Panc1 (cell line): ENCODE results near the gene MTF1. TPM values are rescaled to one million over a fixed set of nuclear protein-coding genes. Genes with fewer than 3 reads are reported as not detected.

Source experiments
- ATAC-seq: fragments of 200-7000 bp; cut with Tn5 transposase; 2 replicates; pipeline ENCODE4 v1.9.1; 2020; ENCODE audit warnings: mild to moderate bottlenecking, moderate library complexity
- BruUV-seq: library from RNA; stranded (reverse); fragments of 400-500 nt; replicated peaks from 2 replicates; lab custom pipeline; 2021; lab: Mats Ljungman, UMichigan
- CTCF ChIA-PET: fragments of 300-600 bp; sonication (Branson Sonifier 250); formaldehyde crosslinking; loops from one replicate; lab custom pipeline; 2022; ENCODE audit warnings: antibody characterized with exemption; lab: Charles Lee
- POLR2A ChIA-PET: fragments of 300-600 bp; sonication (Branson Sonifier 250); formaldehyde crosslinking; loops from one replicate; lab custom pipeline; 2022; ENCODE audit warnings: antibody characterized with exemption; lab: Charles Lee
- DNase-seq: peaks from one replicate; pipeline ENCODE4 v3.0.0-alpha.2; 2010; ENCODE audit warnings: low read depth, low spot score
- H3K27ac ChIP-seq: 2 replicates; pipeline ENCODE4 v1.5.1; 2011; ENCODE audit warnings: mild to moderate bottlenecking, low read length, inconsistent platforms
- H3K27me3 ChIP-seq: fragments of 200-500 bp; sonication (Bioruptor generic); 2 replicates; pipeline ENCODE4 v1.6.0; 2014; ENCODE audit warnings: low read length, inconsistent platforms; ENCODE audit not compliant: control insufficient read depth, insufficient read depth
- H3K36me3 ChIP-seq: fragments of 200-500 bp; sonication (Bioruptor generic); 2 replicates; pipeline ENCODE4 v1.5.1; 2014; ENCODE audit warnings: inconsistent platforms, mild to moderate bottlenecking, low read length, moderate library complexity; ENCODE audit not compliant: control insufficient read depth, insufficient read depth
- H3K4me1 ChIP-seq: 2 replicates; pipeline ENCODE4 v1.5.1; 2011; ENCODE audit warnings: inconsistent platforms, mild to moderate bottlenecking, low read length, moderate library complexity; ENCODE audit not compliant: control insufficient read depth, insufficient read depth
- H3K4me3 ChIP-seq, 2 experiments: 2 replicates each; pipeline ENCODE4 v1.5.1; 2011 to 2012; ENCODE audit warnings: low read depth in 2 of 2, low read length in 2 of 2, mild to moderate bottlenecking in 2 of 2, inconsistent platforms in 1 of 2, moderate library complexity in 1 of 2
- H3K9me3 ChIP-seq: fragments of 200-500 bp; sonication (Bioruptor generic); 2 replicates; pipeline ENCODE4 v1.5.1; 2014; ENCODE audit warnings: low read depth, mild to moderate bottlenecking, inconsistent platforms, low read length, moderate library complexity; ENCODE audit not compliant: control insufficient read depth, insufficient read depth
- POLR2AphosphoS5 ChIP-seq: IDR thresholded peaks from 2 replicates; pipeline ENCODE4 v1.6.1; 2012; ENCODE audit warnings: mild to moderate bottlenecking, low read depth, low read length, moderate library complexity
- SIN3A ChIP-seq: IDR thresholded peaks from 2 replicates; pipeline ENCODE4 v1.6.1; 2012; ENCODE audit warnings: low read depth, mild to moderate bottlenecking, low read length, moderate library complexity, borderline replicate concordance; ENCODE audit not compliant: insufficient read depth
- TCF7L2 ChIP-seq: IDR thresholded peaks from 2 replicates; pipeline ENCODE4 v1.6.1; 2011; ENCODE audit warnings: mild to moderate bottlenecking, low read depth, low read length, inconsistent platforms
- in situ Hi-C: cut with HindIII; loops from 2 replicates; pipeline ENCODE4 v1.10.0; 2016; ENCODE audit warnings: low sequenced_read_pairs, low pct_unique_long_range_greater_than_20kb
- intact Hi-C: fragments of 100-400 bp; cut with micrococcal nuclease; formaldehyde crosslinking; loops from one replicate; pipeline ENCODE4 v1.10.0; 2022; ENCODE audit not compliant: unreplicated experiment
- total RNA-seq: library from RNA; stranded (reverse); gene quantifications from one replicate; pipeline ENCODE4 v1.2.1, GENCODE V29; 2021; ENCODE audit not compliant: unreplicated experiment
- TF ChIP-seq, protein P1 (sequence below): fragments of 450-650 bp; IDR thresholded peaks from 2 replicates; pipeline ENCODE4 v1.5.1; 2017; ENCODE audit warnings: mild to moderate bottlenecking
- TF ChIP-seq, protein P2 (sequence below), 2 experiments: IDR thresholded peaks; 2 replicates each; pipeline ENCODE4 v1.6.1; 2011 to 2012; ENCODE audit warnings: low read depth in 2 of 2, control low read depth in 1 of 2, low read length in 1 of 2, mild to moderate bottlenecking in 1 of 2, moderate library complexity in 1 of 2; ENCODE audit not compliant: insufficient read depth in 1 of 2

MTF1 gene
- total RNA-seq, 1 experiment from 2014 or later: 26.2 TPM

DNA sequence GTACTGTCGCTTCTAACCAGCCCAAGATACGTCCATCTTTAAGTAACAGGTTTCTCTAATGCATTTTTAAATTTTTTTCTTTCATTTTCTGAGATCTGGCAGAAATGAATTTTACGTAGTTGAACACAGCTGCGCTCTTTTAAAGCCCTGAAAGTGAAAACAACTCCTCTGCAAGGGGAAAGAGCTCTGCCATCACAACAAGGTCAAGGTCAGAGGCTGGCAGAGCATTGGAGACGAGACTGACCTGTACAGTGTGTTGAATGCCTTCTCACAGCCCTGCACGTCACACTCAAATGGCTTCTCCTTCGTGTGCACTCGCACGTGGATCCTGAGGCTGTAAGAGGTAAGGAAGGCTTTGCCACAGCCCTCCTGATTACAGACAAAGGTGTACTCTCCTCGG is 19.7 kb downstream of the MTF1 start:
- BruUV-seq: no TSS peak
- Histone ChIP-seq H3K4me3 (no peak overlapping the region), H3K9me3 (no peaks in the 10 kb centered on the region), H3K36me3 (peaks cover 21% of the 10 kb centered on the region), H3K27me3 (no peaks in the 10 kb centered on the region), H3K27ac (no peak overlapping the region), H3K4me1 (no peaks in the 10 kb centered on the region)
- DNase-seq (no peak), ATAC-seq (no peak)
- ChIA-PET CTCF (no interaction called here), POLR2A (no interaction called here)
- intact Hi-C loops: no loop called here
- in situ Hi-C loops: no loop called here
- TF ChIP-seq, protein P1, sequence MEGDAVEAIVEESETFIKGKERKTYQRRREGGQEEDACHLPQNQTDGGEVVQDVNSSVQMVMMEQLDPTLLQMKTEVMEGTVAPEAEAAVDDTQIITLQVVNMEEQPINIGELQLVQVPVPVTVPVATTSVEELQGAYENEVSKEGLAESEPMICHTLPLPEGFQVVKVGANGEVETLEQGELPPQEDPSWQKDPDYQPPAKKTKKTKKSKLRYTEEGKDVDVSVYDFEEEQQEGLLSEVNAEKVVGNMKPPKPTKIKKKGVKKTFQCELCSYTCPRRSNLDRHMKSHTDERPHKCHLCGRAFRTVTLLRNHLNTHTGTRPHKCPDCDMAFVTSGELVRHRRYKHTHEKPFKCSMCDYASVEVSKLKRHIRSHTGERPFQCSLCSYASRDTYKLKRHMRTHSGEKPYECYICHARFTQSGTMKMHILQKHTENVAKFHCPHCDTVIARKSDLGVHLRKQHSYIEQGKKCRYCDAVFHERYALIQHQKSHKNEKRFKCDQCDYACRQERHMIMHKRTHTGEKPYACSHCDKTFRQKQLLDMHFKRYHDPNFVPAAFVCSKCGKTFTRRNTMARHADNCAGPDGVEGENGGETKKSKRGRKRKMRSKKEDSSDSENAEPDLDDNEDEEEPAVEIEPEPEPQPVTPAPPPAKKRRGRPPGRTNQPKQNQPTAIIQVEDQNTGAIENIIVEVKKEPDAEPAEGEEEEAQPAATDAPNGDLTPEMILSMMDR: no peak
- TF ChIP-seq POLR2AphosphoS5: no peak

DNA sequence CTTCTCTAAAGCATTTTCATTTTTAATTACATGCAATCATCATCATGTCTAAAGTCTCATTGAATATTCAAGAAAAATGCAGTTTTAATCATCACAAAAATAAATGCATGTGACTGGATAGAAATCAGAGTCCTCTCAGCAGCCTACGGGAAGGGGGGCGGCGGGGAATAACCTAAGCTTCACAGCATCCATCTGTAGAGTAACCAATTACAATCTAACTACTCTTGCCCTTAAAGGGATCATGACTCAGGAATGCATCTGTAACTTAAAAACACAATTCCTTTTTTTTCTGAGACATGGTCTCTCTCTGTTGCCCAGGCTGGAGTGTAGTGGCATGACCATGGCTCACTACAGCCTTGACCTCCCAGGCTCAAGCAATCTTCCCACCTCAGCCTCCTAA is 22.6 kb downstream of the MTF1 start:
- no peak overlapping the region for H3K4me3 ChIP-seq
- peaks cover 28% of the 10 kb centered on the region for H3K36me3 ChIP-seq
- intact Hi-C loops (no loop called here), in situ Hi-C loops (no loop called here)
- ATAC-seq (no peak), DNase-seq (no peak)
- no peaks in the 10 kb centered on the region for H3K4me1 ChIP-seq
- no peaks in the 10 kb centered on the region for H3K9me3 ChIP-seq
- POLR2A ChIA-PET: interaction anchor here (0.5 to 0.7 kb wide), 2 partner anchors 18 to 21 kb away, joined by 4 to 10 read pairs; no protein-coding TSS in a partner anchor
- CTCF ChIA-PET: interaction anchor here (0.7 kb wide), 1 partner anchor 109 kb away, joined by 9 read pairs; no protein-coding TSS in a partner anchor
- no peak overlapping the region for H3K27ac ChIP-seq
- TF ChIP-seq TCF7L2: no peak
- TF ChIP-seq, protein P1: no peak
- no peak for TF ChIP-seq POLR2AphosphoS5
- TF ChIP-seq, protein P2, sequence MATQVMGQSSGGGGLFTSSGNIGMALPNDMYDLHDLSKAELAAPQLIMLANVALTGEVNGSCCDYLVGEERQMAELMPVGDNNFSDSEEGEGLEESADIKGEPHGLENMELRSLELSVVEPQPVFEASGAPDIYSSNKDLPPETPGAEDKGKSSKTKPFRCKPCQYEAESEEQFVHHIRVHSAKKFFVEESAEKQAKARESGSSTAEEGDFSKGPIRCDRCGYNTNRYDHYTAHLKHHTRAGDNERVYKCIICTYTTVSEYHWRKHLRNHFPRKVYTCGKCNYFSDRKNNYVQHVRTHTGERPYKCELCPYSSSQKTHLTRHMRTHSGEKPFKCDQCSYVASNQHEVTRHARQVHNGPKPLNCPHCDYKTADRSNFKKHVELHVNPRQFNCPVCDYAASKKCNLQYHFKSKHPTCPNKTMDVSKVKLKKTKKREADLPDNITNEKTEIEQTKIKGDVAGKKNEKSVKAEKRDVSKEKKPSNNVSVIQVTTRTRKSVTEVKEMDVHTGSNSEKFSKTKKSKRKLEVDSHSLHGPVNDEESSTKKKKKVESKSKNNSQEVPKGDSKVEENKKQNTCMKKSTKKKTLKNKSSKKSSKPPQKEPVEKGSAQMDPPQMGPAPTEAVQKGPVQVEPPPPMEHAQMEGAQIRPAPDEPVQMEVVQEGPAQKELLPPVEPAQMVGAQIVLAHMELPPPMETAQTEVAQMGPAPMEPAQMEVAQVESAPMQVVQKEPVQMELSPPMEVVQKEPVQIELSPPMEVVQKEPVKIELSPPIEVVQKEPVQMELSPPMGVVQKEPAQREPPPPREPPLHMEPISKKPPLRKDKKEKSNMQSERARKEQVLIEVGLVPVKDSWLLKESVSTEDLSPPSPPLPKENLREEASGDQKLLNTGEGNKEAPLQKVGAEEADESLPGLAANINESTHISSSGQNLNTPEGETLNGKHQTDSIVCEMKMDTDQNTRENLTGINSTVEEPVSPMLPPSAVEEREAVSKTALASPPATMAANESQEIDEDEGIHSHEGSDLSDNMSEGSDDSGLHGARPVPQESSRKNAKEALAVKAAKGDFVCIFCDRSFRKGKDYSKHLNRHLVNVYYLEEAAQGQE (IDR thresholded peaks at IDR 0.05; ENCODE audit: insufficient read depth in 1 of 2, low read depth in 2 of 2, low read length in 1 of 2): no peak
- no peak for TF ChIP-seq SIN3A
- no peaks in the 10 kb centered on the region for H3K27me3 ChIP-seq
- no TSS peak for BruUV-seq
